Colonic mucosa (tissue), 4 donors: ENCODE results near the gene HCFC1R1. TPM values are rescaled to one million over a fixed set of nuclear protein-coding genes. Genes with fewer than 3 reads are reported as not detected.

ENCODE experiments used
- DNase-seq: peaks from one replicate; pipeline ENCODE4 v3.0.0-alpha.2; 2020
- H3K27ac ChIP-seq: fragments of 200-600 bp; one replicate; pipeline ENCODE4 v1.8.0; 2021
- H3K27me3 ChIP-seq: fragments of 200-600 bp; one replicate; pipeline ENCODE4 v1.8.0; 2021
- H3K36me3 ChIP-seq: fragments of 200-600 bp; one replicate; pipeline ENCODE4 v1.8.0; 2021
- H3K4me1 ChIP-seq: fragments of 200-600 bp; one replicate; pipeline ENCODE4 v1.8.0; 2021; ENCODE audit warnings: mild to moderate bottlenecking
- H3K4me3 ChIP-seq: fragments of 200-600 bp; one replicate; pipeline ENCODE4 v1.8.0; 2021
- H3K9ac ChIP-seq, 2 donors: one replicate each; pipeline ENCODE4 v1.7.0; 2013; ENCODE audit warnings: control low read depth in 2 of 2, low read depth in 2 of 2, low read length in 2 of 2
- H3K9me3 ChIP-seq: fragments of 200-600 bp; one replicate; pipeline ENCODE4 v1.8.0; 2021
- intact Hi-C: fragments of 100-400 bp; cut with DNase I; formaldehyde crosslinking; loops from one replicate; pipeline ENCODE4 v1.14.1; 2022
- total RNA-seq, 2 donors: library from RNA; stranded (reverse); fragmentation: NEBNext Ultra II Directional in 1 of 2; extraction: Animal tissue kit (Norgen Biotek cat#: 25700) in 1 of 2; gene quantifications; one replicate each; pipeline ENCODE4 v1.2.1, GENCODE V29; 2021
- TF ChIP-seq, protein P1 (sequence below): fragments of 200-600 bp; IDR thresholded peaks from one replicate; pipeline ENCODE4 v1.8.0; 2022; ENCODE audit warnings: antibody characterized with exemption, mild to moderate bottlenecking
- donor health status: healthy.
- donor health status: DM: no; HTN: no; CAD: no.
- donor health status: DM: no; HTN: no; CAD: no.

Gene HCFC1R1
- total RNA-seq, 2 donors from 2014 or later = 28.7 to 30.0 TPM

DNA sequence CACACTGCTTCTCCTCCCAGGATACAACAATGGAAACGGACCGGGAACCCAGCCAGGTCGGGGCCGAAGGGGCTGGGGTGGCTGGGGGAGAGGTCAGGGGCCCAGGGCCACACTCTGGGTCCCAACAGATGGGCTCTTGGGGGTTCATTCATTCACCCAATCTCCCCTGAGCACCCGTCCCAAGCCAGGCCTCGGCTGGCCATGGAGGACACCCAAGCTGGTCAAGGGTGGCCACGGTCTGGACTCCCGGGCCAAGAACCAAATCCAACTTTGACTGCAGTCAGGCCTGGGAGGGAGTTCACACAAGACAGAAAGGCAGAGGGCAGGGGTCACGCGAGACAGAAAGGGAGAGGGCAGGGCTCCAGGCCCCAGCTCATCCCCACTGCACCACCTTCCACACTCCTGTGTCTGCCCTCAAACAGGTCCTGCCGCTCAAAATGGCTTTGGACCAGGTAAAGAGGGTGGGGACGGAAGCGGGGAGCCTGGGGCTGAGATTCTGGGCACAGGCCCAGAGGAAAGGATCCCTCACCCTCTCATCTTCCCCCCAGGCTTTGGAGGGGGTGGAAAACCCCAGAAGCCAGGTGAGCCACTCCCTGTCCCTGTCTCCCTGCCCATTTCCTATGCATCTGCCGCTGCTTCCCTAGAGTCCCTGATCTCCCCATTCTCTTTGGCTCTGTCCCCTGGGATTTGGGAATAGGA is 31.2 kb downstream of the HCFC1R1 start:
- Histone ChIP-seq H3K27ac (no peak overlapping the region), H3K36me3 (no peaks in the 10 kb centered on the region), H3K4me1 (no peaks in the 10 kb centered on the region), H3K9ac (no peak overlapping the region), H3K27me3 (no peaks in the 10 kb centered on the region), H3K9me3 (no peaks in the 10 kb centered on the region), H3K4me3 (no peak overlapping the region)
- DNase-seq = no peak
- TF ChIP-seq, protein P1, sequence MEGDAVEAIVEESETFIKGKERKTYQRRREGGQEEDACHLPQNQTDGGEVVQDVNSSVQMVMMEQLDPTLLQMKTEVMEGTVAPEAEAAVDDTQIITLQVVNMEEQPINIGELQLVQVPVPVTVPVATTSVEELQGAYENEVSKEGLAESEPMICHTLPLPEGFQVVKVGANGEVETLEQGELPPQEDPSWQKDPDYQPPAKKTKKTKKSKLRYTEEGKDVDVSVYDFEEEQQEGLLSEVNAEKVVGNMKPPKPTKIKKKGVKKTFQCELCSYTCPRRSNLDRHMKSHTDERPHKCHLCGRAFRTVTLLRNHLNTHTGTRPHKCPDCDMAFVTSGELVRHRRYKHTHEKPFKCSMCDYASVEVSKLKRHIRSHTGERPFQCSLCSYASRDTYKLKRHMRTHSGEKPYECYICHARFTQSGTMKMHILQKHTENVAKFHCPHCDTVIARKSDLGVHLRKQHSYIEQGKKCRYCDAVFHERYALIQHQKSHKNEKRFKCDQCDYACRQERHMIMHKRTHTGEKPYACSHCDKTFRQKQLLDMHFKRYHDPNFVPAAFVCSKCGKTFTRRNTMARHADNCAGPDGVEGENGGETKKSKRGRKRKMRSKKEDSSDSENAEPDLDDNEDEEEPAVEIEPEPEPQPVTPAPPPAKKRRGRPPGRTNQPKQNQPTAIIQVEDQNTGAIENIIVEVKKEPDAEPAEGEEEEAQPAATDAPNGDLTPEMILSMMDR = no peak
- intact Hi-C loops = no loop called here

DNA sequence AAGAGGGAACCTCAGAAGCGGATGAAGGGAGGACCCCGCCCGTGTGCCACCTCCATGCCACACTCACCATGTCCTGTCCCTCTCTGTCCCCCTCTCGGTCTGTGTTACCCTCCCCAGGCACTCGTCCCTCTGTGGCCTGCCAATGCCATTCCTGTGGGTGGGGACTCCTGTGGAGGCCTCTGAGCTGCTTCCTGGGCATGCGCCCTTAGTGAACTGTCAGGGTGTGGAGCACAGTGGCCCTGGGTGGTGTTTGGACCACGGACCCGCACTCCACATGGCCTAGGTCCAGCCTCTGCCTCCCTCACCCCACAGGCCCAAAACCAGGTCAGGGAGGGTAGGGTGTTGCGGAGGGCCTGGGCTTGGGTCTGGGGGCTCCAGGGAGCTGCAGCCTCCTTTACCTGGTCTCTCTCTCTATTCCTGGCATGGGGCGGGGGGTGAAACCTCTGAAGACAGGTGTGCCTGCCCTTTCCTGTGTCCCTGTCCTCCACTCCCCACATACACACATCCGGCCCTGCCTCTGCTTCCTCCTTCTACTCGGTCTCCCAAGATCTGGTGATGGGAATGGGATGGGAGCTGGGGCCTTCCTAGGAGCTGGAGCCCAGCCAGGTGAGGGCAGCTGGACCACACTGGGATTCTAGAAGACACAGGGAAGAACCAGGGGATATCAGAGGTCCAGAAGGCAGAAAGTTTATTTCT is 32.0 kb downstream of the HCFC1R1 start:
- intact Hi-C loops = no loop called here
- Histone ChIP-seq H3K27ac (no peak overlapping the region), H3K9ac (no peak overlapping the region), H3K9me3 (no peaks in the 10 kb centered on the region), H3K36me3 (no peaks in the 10 kb centered on the region), H3K4me3 (no peak overlapping the region), H3K4me1 (no peaks in the 10 kb centered on the region), H3K27me3 (no peaks in the 10 kb centered on the region)
- TF ChIP-seq, protein P1 = no peak
- peak; percentile 45 for DNase-seq

DNA sequence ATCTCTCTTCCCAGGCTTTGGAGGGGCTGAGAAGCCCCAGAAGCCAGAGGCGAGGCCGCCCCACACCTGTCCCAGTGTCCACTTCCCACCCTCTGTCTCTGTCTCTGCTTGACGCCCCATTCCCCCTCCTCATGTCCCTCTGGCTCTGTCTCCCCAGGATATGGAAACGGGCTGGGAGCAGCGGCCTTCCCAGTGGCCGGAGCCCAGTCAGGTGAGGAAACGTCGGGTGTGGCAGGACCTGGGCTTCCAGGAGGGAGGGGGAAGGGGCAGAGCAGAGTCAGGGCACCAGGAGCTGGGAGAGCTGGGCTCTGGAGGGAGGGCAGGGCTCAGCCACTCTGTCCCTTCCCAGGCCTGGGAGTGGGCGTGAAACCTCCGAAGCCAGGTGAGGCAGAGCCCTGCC is 32.9 kb downstream of the HCFC1R1 start:
- intact Hi-C loops = no loop called here
- TF ChIP-seq, protein P1 = no peak
- H3K4me3 ChIP-seq = no peak overlapping the region
- no peak overlapping the region for H3K27ac ChIP-seq
- no peaks in the 10 kb centered on the region for H3K36me3 ChIP-seq
- H3K27me3 ChIP-seq = no peaks in the 10 kb centered on the region
- peak; percentile 55 for DNase-seq
- no peak overlapping the region for H3K9ac ChIP-seq
- H3K9me3 ChIP-seq = no peaks in the 10 kb centered on the region
- no peaks in the 10 kb centered on the region for H3K4me1 ChIP-seq

DNA sequence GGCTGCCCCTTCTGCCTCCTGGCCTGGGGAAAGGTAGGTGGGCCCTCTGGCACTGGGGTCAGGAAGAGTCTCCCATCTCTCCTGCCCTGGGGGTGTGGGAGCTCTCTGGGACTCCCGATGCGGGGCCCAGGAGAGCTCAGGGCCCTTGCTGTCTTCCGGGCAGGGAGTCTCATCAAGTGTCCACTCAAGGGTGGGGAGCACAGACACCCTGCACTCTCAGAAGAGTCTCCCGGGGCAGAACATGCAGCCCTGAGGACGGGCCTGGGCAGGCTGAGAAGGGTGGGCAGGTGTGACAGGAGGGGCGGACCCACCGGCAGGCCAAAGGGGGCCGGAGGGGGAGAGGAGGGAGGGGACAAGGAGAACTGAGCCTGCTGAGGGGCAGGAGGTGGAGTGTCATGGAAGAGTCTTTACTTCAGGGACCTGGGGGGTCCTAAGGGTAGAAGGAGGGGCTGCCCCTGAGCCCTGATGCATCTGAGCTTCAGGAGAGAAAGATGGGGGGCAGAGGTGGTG is 35.1 kb downstream of the HCFC1R1 start:
- intact Hi-C loops = no loop called here
- Histone ChIP-seq H3K27me3 (no peaks in the 10 kb centered on the region), H3K36me3 (no peaks in the 10 kb centered on the region), H3K9ac (no peak overlapping the region), H3K27ac (no peak overlapping the region), H3K4me1 (peaks cover 3% of the 10 kb centered on the region), H3K4me3 (no peak overlapping the region), H3K9me3 (no peaks in the 10 kb centered on the region)
- TF ChIP-seq, protein P1 = no peak
- no peak for DNase-seq

DNA sequence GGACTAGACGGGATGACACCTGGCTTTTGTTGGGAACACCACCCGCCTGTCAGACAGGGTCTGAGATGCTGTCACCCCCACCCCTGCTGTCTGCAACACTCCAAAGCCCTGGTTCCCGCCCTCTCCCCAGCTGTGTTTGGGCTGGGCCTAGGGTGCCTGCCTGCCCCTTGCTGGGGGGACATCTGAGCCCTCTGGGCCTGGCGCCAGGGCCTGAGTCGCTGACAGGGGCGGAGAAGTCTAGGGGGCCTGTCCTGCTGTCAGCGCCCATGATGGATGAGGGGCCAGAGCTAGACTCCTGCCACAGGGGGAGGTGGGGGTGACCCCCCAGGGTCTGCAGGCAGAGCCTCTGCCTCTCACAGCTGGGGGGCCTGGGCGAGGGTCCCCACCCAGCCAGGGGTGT is 35.9 kb downstream of the HCFC1R1 start:
- Histone ChIP-seq H3K9me3 (no peaks in the 10 kb centered on the region), H3K27me3 (no peaks in the 10 kb centered on the region), H3K9ac (no peak overlapping the region), H3K4me1 (peaks cover 3% of the 10 kb centered on the region), H3K36me3 (no peaks in the 10 kb centered on the region), H3K27ac (no peak overlapping the region), H3K4me3 (no peak overlapping the region)
- TF ChIP-seq, protein P1 = no peak
- intact Hi-C loops = no loop called here
- DNase-seq = no peak
